Heart right ventricle (tissue), 16 donors: Measurements from ENCODE around the gene CELF4. TPM values are rescaled to one million over a fixed set of nuclear protein-coding genes. Genes with fewer than 3 reads are reported as not detected.

Experiments
- ATAC-seq, 8 donors: fragments of 200-7000 bp; cut with Tn5 transposase; one replicate each; pipeline ENCODE4 v1.9.1; 2020; ENCODE audit warnings: mild to moderate bottlenecking in 8 of 8, moderate library complexity in 8 of 8, moderate number of reproducible peaks in 1 of 8
- DNase-seq, 2 donors: peaks; one replicate each; pipeline ENCODE4 v3.0.0-alpha.2; 2020
- H3K27ac ChIP-seq, 10 donors: fragments of 200-600 bp; sonication (generic) in 2 of 10; one replicate each; pipeline versions ENCODE4 v1.5.0 to v1.8.0; 2020 to 2022; ENCODE audit warnings: mild to moderate bottlenecking in 3 of 10
- H3K27me3 ChIP-seq, 7 donors: fragments of 200-600 bp; one replicate each; pipeline ENCODE4 v1.8.0; 2021 to 2022; ENCODE audit warnings: mild to moderate bottlenecking in 2 of 7
- H3K36me3 ChIP-seq, 9 donors: fragments of 200-600 bp; sonication (generic) in 1 of 9; one replicate each; pipeline versions ENCODE4 v1.5.0 to v1.8.0; 2020 to 2022; ENCODE audit warnings: mild to moderate bottlenecking in 2 of 9
- H3K4me1 ChIP-seq, 9 donors: fragments of 200-600 bp; sonication (generic) in 1 of 9; one replicate each; pipeline versions ENCODE4 v1.5.0 to v1.8.0; 2020 to 2022; ENCODE audit warnings: mild to moderate bottlenecking in 4 of 9
- H3K4me3 ChIP-seq, 10 donors: fragments of 200-600 bp; sonication (generic) in 2 of 10; one replicate each; pipeline versions ENCODE4 v1.5.0 to v1.8.0; 2020 to 2022; ENCODE audit warnings: mild to moderate bottlenecking in 7 of 10, moderate library complexity in 2 of 10
- H3K9me3 ChIP-seq, 11 donors: fragments of 200-600 bp in 10 of 11; sonication (generic) in 2 of 11; one replicate each; pipeline versions ENCODE4 v1.5.0 to v1.8.0; 2013 to 2022; ENCODE audit warnings: mild to moderate bottlenecking in 2 of 11, control low read depth in 1 of 11, moderate library complexity in 1 of 11
- WGBS, 2 donors: extraction: QIAGEN DNeasy Blood & Tissue Kit; methylation state at CpG; one replicate each; pipeline ENCODE4 v1.1.7; 2013; ENCODE audit warnings: inconsistent platforms in 1 of 2; 5-methylcytosine and 5-hydroxymethylcytosine counted together
- intact Hi-C, 10 donors: fragments of 100-400 bp; cut with DNase I; formaldehyde crosslinking; loops; one replicate each; pipeline versions ENCODE4 v1.11.1 to v1.14.2; 2022
- polyA plus RNA-seq, 2 donors: library from polyadenylated mRNA; stranded (reverse); fragments of 200-250 nt; gene quantifications; one replicate each; pipeline ENCODE4 v1.2.3, GENCODE V29; 2013
- total RNA-seq, 10 donors: library from RNA; stranded (reverse); fragmentation: NEBNext Ultra II Directional in 3 of 10; extraction: Animal tissue kit (Norgen Biotek cat#: 25700) in 3 of 10; gene quantifications; one replicate each; pipeline versions ENCODE4 v1.2.1 to v1.2.4, GENCODE V29; 2021 to 2023
- TF ChIP-seq, protein P1 (sequence below), 9 donors: fragments of 200-600 bp; sonication (generic) in 2 of 9; IDR thresholded peaks; one replicate each; pipeline versions ENCODE4 v1.5.0 to v1.8.0; 2021 to 2022; ENCODE audit warnings: antibody characterized with exemption in 9 of 9, mild to moderate bottlenecking in 5 of 9, moderate library complexity in 1 of 9
- donor health status: Arrhythmogenic right ventricular cardiomyopathy.
- donor health status: ischemic (EF 13 %, LVEDD 7.1; RV severe dilation, severe dysfunction).
- donor health status: healthy with polysubstance abuse.
- donor health status: DM: no; HTN: yes; CAD: no.
- donor health status: DM: no; HTN: no; CAD: no.
- donor health status: ischemic (EF 25% LVEDD 6.9; RV normal size, moderate dysfunction).
- donor health status: ischemic (EF 25% LVEDD 5.7; RV mildly dilated, moderate dysfunction).
- donor health status: healthy.
- donor health status: DM: yes; HTN: yes; CAD: no.
- donor health status: Ischemic cardiomyopathy.
- donor health status: ischemic (EF 35%, LVEDD 5.7; RV mildly dilated, moderate dysfunction).
- donor health status: nonischemic (EF 11% LVEDD 7.7; RV severe dilation, severe dysfunction).
- donor health status: DM: yes; HTN: yes; CAD: no.
- donor health status: PGD.
- donor health status: ischemic (EF 29% LVEDD 5.4; RV normal size, mild dysfunction).
- donor health status: nonischemic (EF 23%, LVEDD 6.1; RV moderate dilation, normal function).

The CELF4 gene
- total and polyA plus RNA-seq, 12 donors = 0.07 to 1.2 (median 0.31) TPM; not detected in 1

DNA sequence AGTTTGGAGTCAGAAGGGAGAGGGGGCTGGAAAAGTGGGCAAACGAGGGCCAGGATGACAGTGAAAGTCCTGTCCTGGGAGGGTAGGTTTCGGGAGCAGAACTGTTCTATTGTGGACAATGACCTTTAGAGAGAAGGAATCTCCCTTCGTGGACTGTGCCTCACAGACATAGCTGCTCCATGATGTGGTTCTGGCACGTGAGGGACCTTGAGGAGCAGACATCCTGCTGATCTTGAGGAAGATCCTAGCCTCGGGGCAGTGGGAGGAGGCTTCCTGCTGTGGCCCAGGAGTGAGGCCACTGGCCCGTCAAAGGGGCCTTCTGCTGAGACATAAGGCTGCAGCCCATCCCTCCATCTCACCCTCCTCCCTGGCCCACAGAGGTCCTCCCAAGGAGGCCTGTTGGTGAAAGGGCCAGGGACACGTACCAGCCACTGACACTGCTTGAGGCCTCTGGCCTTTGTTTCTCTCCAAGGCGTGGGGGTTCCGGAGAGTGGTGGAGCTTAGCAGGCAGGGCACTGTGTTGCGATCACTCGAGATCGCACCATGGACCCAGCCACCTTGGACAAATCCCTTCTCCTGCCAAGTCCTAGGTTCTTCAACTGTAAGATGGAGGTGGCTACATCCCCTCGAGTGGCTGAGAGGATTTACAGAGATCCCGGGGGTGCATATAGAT lies 167.2 kb downstream of the CELF4 start:
- DNase-seq (no peak), ATAC-seq (no peak)
- Histone ChIP-seq H3K4me1 (peaks cover 0 to 25% (median 13%) of the 10 kb centered on the region in 9 donors), H3K36me3 (no peaks in the 10 kb centered on the region), H3K27me3 (peaks cover 0 to 14% (median 0%) of the 10 kb centered on the region in 7 donors), H3K4me3 (no peak overlapping the region), H3K27ac (no peak overlapping the region), H3K9me3 (no peaks in the 10 kb centered on the region)
- 86 to 88% methylated on average over 14 of the region's 14 CpGs for WGBS, 2 donors
- TF ChIP-seq, protein P1, sequence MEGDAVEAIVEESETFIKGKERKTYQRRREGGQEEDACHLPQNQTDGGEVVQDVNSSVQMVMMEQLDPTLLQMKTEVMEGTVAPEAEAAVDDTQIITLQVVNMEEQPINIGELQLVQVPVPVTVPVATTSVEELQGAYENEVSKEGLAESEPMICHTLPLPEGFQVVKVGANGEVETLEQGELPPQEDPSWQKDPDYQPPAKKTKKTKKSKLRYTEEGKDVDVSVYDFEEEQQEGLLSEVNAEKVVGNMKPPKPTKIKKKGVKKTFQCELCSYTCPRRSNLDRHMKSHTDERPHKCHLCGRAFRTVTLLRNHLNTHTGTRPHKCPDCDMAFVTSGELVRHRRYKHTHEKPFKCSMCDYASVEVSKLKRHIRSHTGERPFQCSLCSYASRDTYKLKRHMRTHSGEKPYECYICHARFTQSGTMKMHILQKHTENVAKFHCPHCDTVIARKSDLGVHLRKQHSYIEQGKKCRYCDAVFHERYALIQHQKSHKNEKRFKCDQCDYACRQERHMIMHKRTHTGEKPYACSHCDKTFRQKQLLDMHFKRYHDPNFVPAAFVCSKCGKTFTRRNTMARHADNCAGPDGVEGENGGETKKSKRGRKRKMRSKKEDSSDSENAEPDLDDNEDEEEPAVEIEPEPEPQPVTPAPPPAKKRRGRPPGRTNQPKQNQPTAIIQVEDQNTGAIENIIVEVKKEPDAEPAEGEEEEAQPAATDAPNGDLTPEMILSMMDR (IDR thresholded peaks at IDR 0.05) = no peak
- intact Hi-C loops = loop anchor here in 1 of 10 donors (5.0 kb wide), 1 partner anchor 746 kb away; no protein-coding TSS in a partner anchor

DNA sequence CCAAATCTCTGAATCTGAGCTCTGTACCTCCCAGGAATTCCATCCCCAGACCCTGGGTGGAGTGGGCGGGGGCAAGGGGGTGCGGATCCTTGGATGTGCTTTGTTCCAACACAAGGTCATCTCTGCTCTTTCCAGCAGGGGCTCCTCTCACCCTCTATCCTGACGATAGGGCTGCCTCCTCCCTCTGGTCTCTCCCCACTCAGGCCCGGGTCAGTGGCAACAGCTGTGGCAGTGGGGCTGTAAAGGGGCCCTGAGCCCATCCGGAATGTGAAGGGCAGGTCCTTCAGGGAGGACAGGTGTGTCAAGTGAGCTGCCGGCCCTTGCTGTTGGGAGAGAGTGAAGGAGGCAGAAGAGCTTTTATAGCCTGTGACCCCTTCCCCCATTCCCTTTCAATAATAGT lies 167.8 kb downstream of the CELF4 start:
- 83% methylated on average over 6 of the region's 6 CpGs for WGBS, 2 donors
- ATAC-seq = no peak
- intact Hi-C loops = loop anchor here in 1 of 10 donors (5.0 kb wide), 1 partner anchor 746 kb away; no protein-coding TSS in a partner anchor

DNA sequence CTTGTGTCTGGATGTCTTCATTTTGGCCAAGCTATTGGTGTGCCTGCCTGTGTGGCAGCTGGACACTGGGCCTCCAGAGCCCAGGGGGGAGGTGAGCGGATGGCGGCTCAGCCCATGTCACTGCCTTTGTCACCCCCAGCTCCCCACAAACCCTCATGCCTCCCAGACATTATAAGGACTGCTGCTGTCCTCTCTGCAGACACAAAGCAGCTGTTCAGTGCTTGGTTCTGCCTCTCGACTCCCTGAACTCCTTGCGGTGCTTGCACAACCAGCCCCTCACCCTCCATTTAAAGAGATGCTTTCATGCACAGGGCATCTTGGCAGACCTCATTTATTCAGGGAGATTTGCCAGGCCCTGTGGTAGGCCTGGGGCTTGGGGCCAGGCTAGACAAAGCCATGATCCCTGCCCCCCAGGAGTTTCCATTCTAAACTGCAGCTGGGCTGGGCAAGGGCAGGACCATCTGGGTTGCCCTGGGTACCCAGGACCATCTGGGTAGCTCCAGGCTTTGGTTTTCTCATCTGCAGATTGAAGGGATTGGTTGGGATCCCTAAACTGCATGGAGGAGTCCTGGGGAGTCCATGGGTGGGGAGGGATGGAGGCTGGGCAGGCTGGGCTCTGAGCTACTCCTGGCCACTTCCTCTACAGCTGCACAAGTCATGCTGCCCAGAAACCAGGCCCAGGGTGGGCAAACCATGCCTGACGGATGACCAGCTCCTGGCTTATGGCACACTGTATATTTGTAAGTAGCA lies 168.5 kb downstream of the CELF4 start:
- TF ChIP-seq, protein P1 (IDR thresholded peaks at IDR 0.05) = no peak
- no peak for ATAC-seq

More for the DNA sequence above, 167.8 kb downstream of the CELF4 start:
- H3K4me3 ChIP-seq = no peak overlapping the region
- DNase-seq = no peak
- no peaks in the 10 kb centered on the region for H3K9me3 ChIP-seq
- no peaks in the 10 kb centered on the region for H3K36me3 ChIP-seq
- H3K4me1 ChIP-seq = peaks cover 0 to 21% (median 11%) of the 10 kb centered on the region in 9 donors
- TF ChIP-seq, protein P1 (IDR thresholded peaks at IDR 0.05) = no peak
- no peak overlapping the region for H3K27ac ChIP-seq
- peaks cover 0 to 20% (median 0%) of the 10 kb centered on the region in 7 donors for H3K27me3 ChIP-seq

DNA sequence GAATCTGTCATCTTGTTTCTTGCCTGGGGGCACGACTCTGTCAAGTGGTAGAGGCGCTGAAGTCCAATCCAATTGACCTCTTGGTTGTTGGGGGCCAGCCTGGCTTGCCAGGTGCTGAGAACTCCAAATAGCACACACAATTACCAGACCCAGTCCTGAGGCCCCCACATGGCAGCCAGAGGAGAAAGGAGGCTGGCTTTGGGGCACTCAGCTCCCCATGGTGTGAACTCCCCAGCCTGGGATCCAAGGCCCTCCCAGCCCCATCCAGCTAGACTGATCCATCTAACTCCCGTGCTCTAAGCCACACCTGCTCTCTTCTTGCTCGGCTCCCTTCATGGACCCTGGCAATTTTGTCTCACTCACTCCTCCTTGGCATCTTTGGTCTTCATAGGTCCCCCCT lies 170.0 kb downstream of the CELF4 start:
- Histone ChIP-seq H3K36me3 (no peaks in the 10 kb centered on the region), H3K9me3 (no peaks in the 10 kb centered on the region), H3K27ac (no peak overlapping the region), H3K4me3 (no peak overlapping the region), H3K4me1 (peaks cover 0 to 16% (median 11%) of the 10 kb centered on the region in 9 donors), H3K27me3 (peaks cover 0 to 22% (median 0%) of the 10 kb centered on the region in 7 donors)
- 96 to 99% methylated on average over 4 of the region's 4 CpGs for whole genome bisulfite sequencing, 2 donors
- DNase-seq (no peak), ATAC-seq (no peak)
- TF ChIP-seq, protein P1 (IDR thresholded peaks at IDR 0.05) = no peak
- intact Hi-C loops = loop anchor here in 1 of 10 donors (5.0 kb wide), 1 partner anchor 743 kb away; no protein-coding TSS in a partner anchor

More for the DNA sequence above, 168.5 kb downstream of the CELF4 start:
- Histone ChIP-seq H3K4me1 (peaks cover 0 to 16% (median 11%) of the 10 kb centered on the region in 9 donors), H3K4me3 (no peak overlapping the region), H3K27ac (no peak overlapping the region), H3K36me3 (no peaks in the 10 kb centered on the region), H3K9me3 (no peaks in the 10 kb centered on the region), H3K27me3 (peaks cover 0 to 22% (median 0%) of the 10 kb centered on the region in 7 donors)
- DNase-seq = no peak
- intact Hi-C loops = loop anchor here in 1 of 10 donors (5.0 kb wide), 1 partner anchor 745 kb away; no protein-coding TSS in a partner anchor
- WGBS, 2 donors = 80 to 85% methylated on average over 5 of the region's 5 CpGs
